IMR-90 (cell line): ENCODE data around the gene HLA-A. TPM values are rescaled to one million over a fixed set of nuclear protein-coding genes. Genes with fewer than 3 reads are reported as not detected.

Experiments
- ATAC-seq: fragments of 200-7000 bp; cut with Tn5 transposase; 2 replicates; pipeline ENCODE4 v1.9.1; 2020; ENCODE audit warnings: low read depth, mild to moderate bottlenecking, moderate library complexity
- BruUV-seq: library from RNA; stranded (reverse); fragments of 400-500 nt; replicated peaks from 2 replicates; lab custom pipeline; 2021; lab: Mats Ljungman, UMichigan
- CTCF ChIA-PET: fragments of 300-600 bp; formaldehyde crosslinking; extraction: SDS; loops from one replicate; lab custom pipeline; 2021; ENCODE audit warnings: antibody characterized with exemption; lab: Yijun Ruan, JAX
- POLR2A ChIA-PET: fragments of 300-600 bp; sonication (Branson Sonifier 250); formaldehyde crosslinking; loops from one replicate; lab custom pipeline; 2022; ENCODE audit warnings: antibody characterized with exemption; ENCODE audit not compliant: unreplicated experiment; lab: Charles Lee
- DNase-seq: peaks from one replicate; pipeline ENCODE4 v3.0.0; 2013
- H2AFZ ChIP-seq: replicated peaks from 2 replicates; pipeline ENCODE3; 2013; ENCODE audit warnings: low read length, mild to moderate bottlenecking; ENCODE audit not compliant: poor library complexity
- H2AK5ac ChIP-seq: 2 replicates; pipeline ENCODE4 v1.6.1; 2013; ENCODE audit warnings: low read depth, low read length, inconsistent platforms
- H2AK9ac ChIP-seq: replicated peaks from 2 replicates; pipeline ENCODE3; 2013; ENCODE audit warnings: mild to moderate bottlenecking, low read depth, low read length, moderate library complexity; ENCODE audit not compliant: poor library complexity
- H2BK120ac ChIP-seq: 2 replicates; pipeline ENCODE4 v1.6.1; 2013; ENCODE audit warnings: low read depth, low read length, inconsistent platforms
- H2BK15ac ChIP-seq: 3 replicates; pipeline ENCODE4 v1.6.1; 2013; ENCODE audit warnings: low read depth, low read length, inconsistent platforms
- H2BK20ac ChIP-seq: 2 replicates; pipeline ENCODE4 v1.6.1; 2013; ENCODE audit warnings: low read depth, mild to moderate bottlenecking, inconsistent platforms, low read length, moderate library complexity
- H2BK5ac ChIP-seq: 2 replicates; pipeline ENCODE4 v1.6.1; 2013; ENCODE audit warnings: mild to moderate bottlenecking, low read depth, low read length, inconsistent platforms; ENCODE audit not compliant: poor library complexity, severe bottlenecking
- H3K14ac ChIP-seq: replicated peaks from 2 replicates; pipeline ENCODE4 v1.6.1; 2013; ENCODE audit warnings: low read depth, low read length, inconsistent platforms
- H3K18ac ChIP-seq: 2 replicates; pipeline ENCODE4 v1.6.1; 2013; ENCODE audit warnings: low read depth, low read length, control low read depth
- H3K23ac ChIP-seq: 2 replicates; pipeline ENCODE4 v1.6.1; 2013; ENCODE audit warnings: low read depth, low read length, inconsistent platforms
- H3K27ac ChIP-seq: 2 replicates; pipeline ENCODE4 v1.5.1; 2013; ENCODE audit warnings: mild to moderate bottlenecking, control low read depth, low read length; ENCODE audit not compliant: insufficient read depth
- H3K27me3 ChIP-seq: 2 replicates; pipeline ENCODE4 v1.6.1; 2013; ENCODE audit warnings: low read length; ENCODE audit not compliant: control insufficient read depth, insufficient read depth
- H3K36me3 ChIP-seq: 2 replicates; pipeline ENCODE4 v1.6.1; 2013; ENCODE audit warnings: low read length, mixed read lengths; ENCODE audit not compliant: control insufficient read depth, insufficient read depth
- H3K4ac ChIP-seq: 2 replicates; pipeline ENCODE4 v1.6.1; 2013; ENCODE audit warnings: low read depth, low read length, inconsistent platforms
- H3K4me1 ChIP-seq: 2 replicates; pipeline ENCODE4 v1.6.1; 2013; ENCODE audit warnings: low read length, mixed read lengths; ENCODE audit not compliant: control insufficient read depth, insufficient read depth
- H3K4me2 ChIP-seq: 2 replicates; pipeline ENCODE4 v1.6.1; 2013; ENCODE audit warnings: low read depth, mild to moderate bottlenecking, control low read depth, low read length, moderate library complexity
- H3K4me3 ChIP-seq: 2 replicates; pipeline ENCODE4 v1.5.1; 2013; ENCODE audit warnings: low read depth, mild to moderate bottlenecking, control low read depth, low read length, moderate library complexity; ENCODE audit not compliant: insufficient read depth
- H3K56ac ChIP-seq: 2 replicates; pipeline ENCODE4 v1.6.1; 2013; ENCODE audit warnings: low read length, inconsistent platforms; ENCODE audit not compliant: insufficient read depth; ENCODE audit errors: extremely low read depth
- H3K79me1 ChIP-seq, 2 experiments: 2 replicates each; pipeline ENCODE4 v1.6.1; 2013; ENCODE audit warnings: low read length in 2 of 2, inconsistent platforms in 1 of 2, low read depth in 1 of 2
- H3K9ac ChIP-seq: 2 replicates; pipeline ENCODE4 v1.6.1; 2013; ENCODE audit warnings: low read depth, low read length, control low read depth
- H3K9me1 ChIP-seq: 2 replicates; pipeline ENCODE4 v1.6.1; 2013; ENCODE audit warnings: low read length, inconsistent platforms; ENCODE audit not compliant: insufficient read depth
- H3K9me3 ChIP-seq: 2 replicates; pipeline ENCODE4 v1.6.1; 2013; ENCODE audit warnings: low read length; ENCODE audit not compliant: control insufficient read depth, insufficient read depth
- H4K20me1 ChIP-seq: 2 replicates; pipeline ENCODE4 v1.6.1; 2013; ENCODE audit warnings: low read length, inconsistent platforms; ENCODE audit not compliant: insufficient read depth
- H4K5ac ChIP-seq: 2 replicates; pipeline ENCODE4 v1.6.1; 2013; ENCODE audit warnings: mild to moderate bottlenecking, low read depth, low read length, control low read depth
- H4K8ac ChIP-seq, 2 experiments: 2 replicates each; pipeline ENCODE4 v1.6.1; 2013; ENCODE audit warnings: low read depth in 2 of 2, low read length in 2 of 2, control low read depth in 1 of 2, inconsistent platforms in 1 of 2
- H4K91ac ChIP-seq: 2 replicates; pipeline ENCODE4 v1.6.1; 2013; ENCODE audit warnings: low read depth, low read length, inconsistent platforms; ENCODE audit not compliant: insufficient read depth
- CEBPB ChIP-seq: IDR thresholded peaks from 2 replicates; pipeline ENCODE4 v1.6.1; 2012; ENCODE audit warnings: low read depth, low read length, improper control_type of control experiment
- CHD1 ChIP-seq: IDR thresholded peaks from 2 replicates; pipeline ENCODE4 v1.6.1; 2012; ENCODE audit warnings: low read depth, low read length, improper control_type of control experiment
- CTCF ChIP-seq: conservative IDR thresholded peaks from 2 replicates; pipeline ENCODE4 v1.5.1; 2012; ENCODE audit warnings: mild to moderate bottlenecking, low read depth, low read length, improper control_type of control experiment
- ELK1 ChIP-seq: fragments of 150-350 bp; IDR thresholded peaks from 2 replicates; pipeline ENCODE4 v1.6.1; 2016; ENCODE audit warnings: low read depth, mild to moderate bottlenecking, low read length, moderate library complexity, borderline replicate concordance
- MAZ ChIP-seq: IDR thresholded peaks from 2 replicates; pipeline ENCODE4 v1.6.1; 2012; ENCODE audit warnings: low read depth, mild to moderate bottlenecking, low read length, improper control_type of control experiment, moderate library complexity, borderline replicate concordance
- POLR2A ChIP-seq: IDR thresholded peaks from 2 replicates; pipeline ENCODE4 v1.6.1; 2012; ENCODE audit warnings: mild to moderate bottlenecking, low read depth, low read length
- RAD21 ChIP-seq: IDR thresholded peaks from 2 replicates; pipeline ENCODE4 v1.6.1; 2012; ENCODE audit warnings: low read length, improper control_type of control experiment
- RCOR1 ChIP-seq: IDR thresholded peaks from 2 replicates; pipeline ENCODE4 v1.6.1; 2012; ENCODE audit warnings: mild to moderate bottlenecking, low read length, improper control_type of control experiment; ENCODE audit not compliant: insufficient replicate concordance
- SMC3 ChIP-seq: fragments of 150-350 bp; IDR thresholded peaks from 2 replicates; pipeline ENCODE4 v1.6.1; 2016; ENCODE audit warnings: low read depth, mild to moderate bottlenecking, antibody characterized with exemption, low read length, moderate library complexity
- USF2 ChIP-seq: fragments of 150-350 bp; IDR thresholded peaks from 2 replicates; pipeline ENCODE4 v1.6.1; 2017; ENCODE audit warnings: mild to moderate bottlenecking, antibody characterized with exemption, low read length, low read depth
- WGBS, 2 experiments: methylation state at CpG; one replicate each; pipeline versions ENCODE4 v1.1.5 to v1.1.7; 2013; ENCODE audit warnings: missing lambda C conversion rate in 2 of 2; ENCODE audit not compliant: insufficient read length in 1 of 2; ENCODE audit errors: extremely low coverage in 2 of 2; 5-methylcytosine and 5-hydroxymethylcytosine counted together
- dilution Hi-C: fragments of 300-500 bp; cut with HindIII; formaldehyde crosslinking; loops from one replicate; pipeline ENCODE4 v1.14.3; 2018; ENCODE audit warnings: low sequenced_read_pairs; ENCODE audit not compliant: unreplicated experiment
- in situ Hi-C: fragments of 300-500 bp; cut with MboI; formaldehyde crosslinking; loops from 3 replicates; pipeline ENCODE4 v1.14.3; 2019; ENCODE audit warnings: low sequenced_read_pairs, inconsistent platforms, mixed read lengths
- intact Hi-C: fragments of 100-400 bp; cut with micrococcal nuclease; formaldehyde crosslinking; loops from 2 replicates; pipeline ENCODE4 v1.10.0; 2022
- polyA plus RNA-seq, 3 experiments: library from polyadenylated mRNA; depleted of rRNA; stranded (reverse); fragments of >200 nt; gene quantifications; 2 replicates each; pipeline ENCODE4 v1.2.3, GENCODE V29; 2012; ENCODE audit warnings: low replicate concordance in 1 of 3
- total RNA-seq: library from RNA; depleted of rRNA; stranded (reverse); fragments of >200 nt; gene quantifications from 2 replicates; pipeline ENCODE4 v1.2.3, GENCODE V29; 2012

The HLA-A gene
- total and polyA plus RNA-seq, 2 of the 4 experiments (the other 2 are of a cell fraction) = 94.5 to 218 TPM

- H3K27ac ChIP-seq = no peak overlapping the region
- peaks cover 3% of the 10 kb centered on the region; the same call in 1 of the 2 replicates for H3K9me1 ChIP-seq
- DNase-seq (no peak), ATAC-seq (no peak)
- H4K8ac ChIP-seq = no peak overlapping the region
- no peak overlapping the region for H2AK9ac ChIP-seq
- H3K4me3 ChIP-seq = no peak overlapping the region
- H3K18ac ChIP-seq = no peak overlapping the region
- H4K20me1 ChIP-seq = no peaks in the 10 kb centered on the region
- H2AFZ ChIP-seq = no peak overlapping the region
- H3K36me3 ChIP-seq = peaks cover 3% of the 10 kb centered on the region; the same call in 1 of the 2 replicates
- intact Hi-C loops = no loop called here
- ChIA-PET POLR2A (no interaction called here), CTCF (no interaction called here)
- H3K79me1 ChIP-seq = peaks cover 0 to 4% of the 10 kb centered on the region in 2 experiments; a peak in 1 of 4 replicates
- H4K91ac ChIP-seq = no peak overlapping the region
- H3K27me3 ChIP-seq = no peaks in the 10 kb centered on the region
- dilution Hi-C loops = no loop called here
- no peak overlapping the region for H4K5ac ChIP-seq
- H3K56ac ChIP-seq = no peak overlapping the region
- no peak overlapping the region for H3K23ac ChIP-seq
- BruUV-seq = no TSS peak
- no peak overlapping the region for H2BK120ac ChIP-seq
- H3K4ac ChIP-seq = no peak overlapping the region
- H2BK5ac ChIP-seq = no peak overlapping the region
- in situ Hi-C loops = no loop called here
- H3K9me3 ChIP-seq = no peaks in the 10 kb centered on the region
- H2BK20ac ChIP-seq = no peak overlapping the region
- TF ChIP-seq USF2 = no peak
- no peak for TF ChIP-seq MAZ
- no peak for TF ChIP-seq SMC3
- TF ChIP-seq POLR2A = no peak
- TF ChIP-seq RAD21 = no peak
- no peak for TF ChIP-seq CTCF
- TF ChIP-seq CHD1 = no peak
- TF ChIP-seq ELK1 = no peak
- TF ChIP-seq RCOR1 = no peak
- TF ChIP-seq CEBPB = no peak
- H3K4me2 ChIP-seq = no peak overlapping the region
- H3K4me1 ChIP-seq = peaks cover 4% of the 10 kb centered on the region
- no CpG with 5 or more reads among the region's 9 CpGs for WGBS, 2 experiments
- H2AK5ac ChIP-seq = no peak overlapping the region
- no peak overlapping the region for H3K9ac ChIP-seq
- no peak overlapping the region for H2BK15ac ChIP-seq
- H3K14ac ChIP-seq = no peak overlapping the region
Observed at GRCh38 chr6:29938746-29939508, 3.4 kb upstream of the HLA-A start.
